B cell (primary cell): ENCODE results near the gene TBRG4. TPM values are rescaled to one million over a fixed set of nuclear protein-coding genes. Genes with fewer than 3 reads are reported as not detected.
A peak's percentile ranks its signal among the peaks of the same experiment; 100 is the strongest.

Source experiments
- ATAC-seq: fragments of 200-7000 bp; cut with Tn5 transposase; one replicate; pipeline ENCODE4 v1.10.0; 2021; ENCODE audit warnings: low read depth, mild to moderate bottlenecking, moderate number of reproducible peaks, moderate library complexity
- CTCF ChIA-PET: fragments of 350-600 bp; sonication (Branson Sonifier 250); formaldehyde crosslinking; loops from one replicate; lab custom pipeline; 2021; ENCODE audit warnings: antibody characterized with exemption, inconsistent platforms; lab: Charles Lee
- POLR2A ChIA-PET: fragments of 350-600 bp; sonication (Branson Sonifier 250); formaldehyde crosslinking; loops from one replicate; lab custom pipeline; 2021; ENCODE audit warnings: antibody characterized with exemption; lab: Charles Lee
- DNase-seq: peaks from one replicate; pipeline ENCODE4 v3.0.0; 2013
- H2AFZ ChIP-seq: 2 replicates; pipeline ENCODE4 v1.6.1; 2012; ENCODE audit warnings: mild to moderate bottlenecking, low read depth, low read length; ENCODE audit not compliant: insufficient read depth, poor library complexity, severe bottlenecking
- H3K27ac ChIP-seq, 2 donors: 1 replicate in 1 of 2; 2 replicates in 1 of 2; pipeline ENCODE4 v1.5.1; 2012 to 2013; ENCODE audit warnings: low read length in 2 of 2, mild to moderate bottlenecking in 2 of 2, moderate library complexity in 1 of 2
- H3K27me3 ChIP-seq, 4 experiments: fragments of 200-600 bp in 1 of 4; sonication (generic) in 1 of 4; replicated peaks in 1 of 4; 1 replicate in 2 of 4; 2 replicates in 2 of 4; pipeline versions ENCODE4 v1.6.1 to v1.7.0; 2013 to 2016; ENCODE audit warnings: low read length in 3 of 4, mild to moderate bottlenecking in 2 of 4, mixed read lengths in 1 of 4, moderate library complexity in 1 of 4; ENCODE audit not compliant: insufficient read depth in 4 of 4, control insufficient read depth in 3 of 4; ENCODE audit errors: control extremely low read depth in 1 of 4
- H3K36me3 ChIP-seq, 2 experiments: replicated peaks in 1 of 2; 1 replicate in 1 of 2; 2 replicates in 1 of 2; pipeline versions ENCODE4 v1.6.1 to v1.7.1; 2013; ENCODE audit warnings: low read length in 1 of 2; ENCODE audit not compliant: insufficient read depth in 2 of 2, control insufficient read depth in 1 of 2; ENCODE audit errors: control extremely low read depth in 1 of 2, extremely low read depth in 1 of 2
- H3K4me1 ChIP-seq, 2 donors: fragments of 200-600 bp in 1 of 2; sonication (generic) in 1 of 2; 1 replicate in 1 of 2; 2 replicates in 1 of 2; pipeline versions ENCODE4 v1.5.1 to v1.6.1; 2013 to 2017; ENCODE audit warnings: low read length in 2 of 2; ENCODE audit not compliant: control insufficient read depth in 2 of 2, insufficient read depth in 2 of 2
- H3K4me2 ChIP-seq: replicated peaks from 2 replicates; pipeline ENCODE3; 2012; ENCODE audit warnings: mild to moderate bottlenecking, low read depth, low read length; ENCODE audit not compliant: poor library complexity, severe bottlenecking
- H3K4me3 ChIP-seq, 5 experiments: fragments of 200-600 bp in 1 of 5; sonication (generic) in 1 of 5; 1 replicate in 3 of 5; 2 replicates in 2 of 5; pipeline versions ENCODE4 v1.5.1 to v1.7.0; 2011 to 2016; ENCODE audit warnings: low read length in 4 of 5, mild to moderate bottlenecking in 4 of 5, low read depth in 2 of 5, control low read depth in 1 of 5, moderate library complexity in 1 of 5; ENCODE audit not compliant: insufficient read depth in 1 of 5; ENCODE audit errors: control extremely low read depth in 1 of 5, extremely low read depth in 1 of 5
- H3K79me2 ChIP-seq: fragments of 200-600 bp; sonication (generic); one replicate; pipeline ENCODE4 v1.6.0; 2016; ENCODE audit warnings: low read length; ENCODE audit not compliant: control insufficient read depth, insufficient read depth
- H3K9ac ChIP-seq: fragments of 200-600 bp; sonication (generic); 2 replicates; pipeline ENCODE4 v1.6.1; 2017; ENCODE audit warnings: mild to moderate bottlenecking, low read length, moderate library complexity
- H3K9me3 ChIP-seq, 3 donors: one replicate each; pipeline versions ENCODE4 v1.6.1 to v1.7.1; 2013; ENCODE audit warnings: low read length in 2 of 3; ENCODE audit not compliant: control insufficient read depth in 2 of 3, insufficient read depth in 1 of 3; ENCODE audit errors: control extremely low read depth in 1 of 3
- H4K20me1 ChIP-seq: 2 replicates; pipeline ENCODE4 v1.6.0; 2012; ENCODE audit warnings: mild to moderate bottlenecking, low read length; ENCODE audit not compliant: insufficient read depth, control insufficient read depth, poor library complexity, severe bottlenecking
- H3K27ac Mint-ChIP-seq: one replicate; pipeline ENCODE4 v1.8.0; 2021; ENCODE audit warnings: mixed read lengths
- H3K27me3 Mint-ChIP-seq: one replicate; pipeline ENCODE4 v1.8.0; 2021; ENCODE audit warnings: mixed read lengths
- H3K4me1 Mint-ChIP-seq: one replicate; pipeline ENCODE4 v1.8.0; 2021; ENCODE audit warnings: mixed read lengths
- H3K4me3 Mint-ChIP-seq: one replicate; pipeline ENCODE4 v1.8.0; 2021; ENCODE audit warnings: mixed read lengths
- H3K9me3 Mint-ChIP-seq: one replicate; pipeline ENCODE4 v1.8.0; 2022; ENCODE audit warnings: mixed read lengths; ENCODE audit not compliant: insufficient read depth
- EZH2 ChIP-seq: IDR thresholded peaks from 2 replicates; pipeline ENCODE4 v1.6.1; 2012; ENCODE audit warnings: borderline replicate concordance, low read depth, mild to moderate bottlenecking, moderate library complexity, low read length; ENCODE audit not compliant: insufficient read depth, poor library complexity, severe bottlenecking
- WGBS: methylation state at CpG from one replicate; pipeline ENCODE4 v1.1.5; 2013; ENCODE audit warnings: missing lambda C conversion rate; ENCODE audit not compliant: insufficient coverage; 5-methylcytosine and 5-hydroxymethylcytosine counted together
- intact Hi-C: fragments of 100-400 bp; cut with micrococcal nuclease; formaldehyde crosslinking; loops from one replicate; pipeline ENCODE4 v1.10.0; 2022
- polyA plus RNA-seq: library from polyadenylated mRNA; depleted of rRNA; stranded (reverse); fragments of >200 nt; gene quantifications from 2 replicates; pipeline ENCODE4 v1.2.3, GENCODE V29; 2012
- total RNA-seq, 2 donors: library from RNA; stranded (reverse); fragments of 120-200 nt in 1 of 2; gene quantifications; 1 replicate in 1 of 2; 2 replicates in 1 of 2; pipeline versions ENCODE4 v1.2.3 to v1.2.4, GENCODE V29; 2013 to 2022
- TF ChIP-seq, protein P1 (sequence below): fragments of 200-600 bp; IDR thresholded peaks from one replicate; pipeline ENCODE4 v1.8.0; 2022; ENCODE audit warnings: antibody characterized with exemption, mild to moderate bottlenecking

TBRG4 gene
- total and polyA plus RNA-seq, 2 donors (not counting 1 experiment from before 2014, with no cell fraction given), result 92.8 to 111 TPM

DNA sequence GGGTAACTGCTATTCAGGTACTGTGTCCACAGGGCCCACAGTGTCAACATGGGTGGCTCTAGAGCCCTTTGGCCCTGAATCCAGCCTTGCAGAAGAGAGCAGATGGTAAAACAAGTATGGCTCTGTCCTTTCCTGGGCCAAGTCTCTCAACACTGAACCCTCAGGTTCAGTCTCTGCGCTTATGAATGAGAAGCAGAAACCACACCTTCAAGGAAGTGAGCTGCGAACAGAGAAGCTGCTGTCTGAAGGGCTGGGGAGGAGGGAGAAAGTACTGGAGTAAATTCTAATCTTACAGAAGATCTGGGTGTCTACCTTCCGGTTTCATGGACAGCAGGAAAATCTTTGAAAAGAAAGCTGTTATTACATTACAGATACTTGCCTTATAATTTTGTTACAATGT is 4.1 kb downstream of the TBRG4 start:
- WGBS, result no CpG with 5 or more reads among the region's 3 CpGs
- H3K4me2 ChIP-seq, result peak overlapping the region; percentile 0
- peaks cover 70% of the 10 kb centered on the region for H4K20me1 ChIP-seq
- H3K27me3 ChIP-seq, result no peaks in the 10 kb centered on the region
- peaks cover 0 to 69% of the 10 kb centered on the region in 2 experiments for H3K36me3 ChIP-seq
- H3K4me3 ChIP-seq, result no peak overlapping the region
- ChIA-PET POLR2A (no interaction called here), CTCF (no interaction called here)
- TF ChIP-seq EZH2, result no peak
- TF ChIP-seq, protein P1, sequence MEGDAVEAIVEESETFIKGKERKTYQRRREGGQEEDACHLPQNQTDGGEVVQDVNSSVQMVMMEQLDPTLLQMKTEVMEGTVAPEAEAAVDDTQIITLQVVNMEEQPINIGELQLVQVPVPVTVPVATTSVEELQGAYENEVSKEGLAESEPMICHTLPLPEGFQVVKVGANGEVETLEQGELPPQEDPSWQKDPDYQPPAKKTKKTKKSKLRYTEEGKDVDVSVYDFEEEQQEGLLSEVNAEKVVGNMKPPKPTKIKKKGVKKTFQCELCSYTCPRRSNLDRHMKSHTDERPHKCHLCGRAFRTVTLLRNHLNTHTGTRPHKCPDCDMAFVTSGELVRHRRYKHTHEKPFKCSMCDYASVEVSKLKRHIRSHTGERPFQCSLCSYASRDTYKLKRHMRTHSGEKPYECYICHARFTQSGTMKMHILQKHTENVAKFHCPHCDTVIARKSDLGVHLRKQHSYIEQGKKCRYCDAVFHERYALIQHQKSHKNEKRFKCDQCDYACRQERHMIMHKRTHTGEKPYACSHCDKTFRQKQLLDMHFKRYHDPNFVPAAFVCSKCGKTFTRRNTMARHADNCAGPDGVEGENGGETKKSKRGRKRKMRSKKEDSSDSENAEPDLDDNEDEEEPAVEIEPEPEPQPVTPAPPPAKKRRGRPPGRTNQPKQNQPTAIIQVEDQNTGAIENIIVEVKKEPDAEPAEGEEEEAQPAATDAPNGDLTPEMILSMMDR, result no peak
- H2AFZ ChIP-seq, result no peak overlapping the region
- ATAC-seq (no peak), DNase-seq (no peak)
- no peak overlapping the region for H3K27ac ChIP-seq
- H3K9me3 ChIP-seq, result no peaks in the 10 kb centered on the region
- peaks cover 87% of the 10 kb centered on the region for H3K79me2 ChIP-seq
- intact Hi-C loops, result no loop called here
- H3K9ac ChIP-seq, result no peak overlapping the region
- peaks cover 36% of the 10 kb centered on the region for H3K4me1 Mint-ChIP-seq
- no peak overlapping the region for H3K27ac Mint-ChIP-seq
- no peaks in the 10 kb centered on the region for H3K27me3 Mint-ChIP-seq
- H3K4me3 Mint-ChIP-seq, result no peak overlapping the region
- H3K4me1 ChIP-seq, result peaks cover 22 to 35% of the 10 kb centered on the region in 2 donors
- no peaks in the 10 kb centered on the region for H3K9me3 Mint-ChIP-seq

GRCh38 chr7:45106820-45107219 is 4.7 kb downstream of the TBRG4 start:
- H3K9me3 Mint-ChIP-seq, result no peaks in the 10 kb centered on the region
- no peak overlapping the region for H3K9ac ChIP-seq
- H3K9me3 ChIP-seq, result no peaks in the 10 kb centered on the region
- no peaks in the 10 kb centered on the region for H3K27me3 ChIP-seq
- peaks cover 36% of the 10 kb centered on the region for H3K4me1 Mint-ChIP-seq
- no peak overlapping the region for H3K4me2 ChIP-seq
- TF ChIP-seq EZH2, result no peak
- TF ChIP-seq, protein P1, result no peak
- H3K4me1 ChIP-seq, result peaks cover 17 to 30% of the 10 kb centered on the region in 2 donors
- intact Hi-C loops, result no loop called here
- DNase-seq (no peak), ATAC-seq (no peak)
- H3K27ac ChIP-seq, result no peak overlapping the region
- peaks cover 0 to 75% of the 10 kb centered on the region in 2 experiments for H3K36me3 ChIP-seq
- ChIA-PET POLR2A (no interaction called here), CTCF (no interaction called here)
- H3K27me3 Mint-ChIP-seq, result no peaks in the 10 kb centered on the region
- H3K4me3 ChIP-seq, result no peak overlapping the region
- 75% methylated on average over 8 of the region's 8 CpGs for WGBS
- no peak overlapping the region for H3K4me3 Mint-ChIP-seq
- H2AFZ ChIP-seq, result no peak overlapping the region
- H4K20me1 ChIP-seq, result peaks cover 75% of the 10 kb centered on the region
- no peak overlapping the region for H3K27ac Mint-ChIP-seq
- peaks cover 86% of the 10 kb centered on the region for H3K79me2 ChIP-seq
